Endothelial cell of umbilical vein (primary cell): ENCODE results near the gene TMEM178B.

ENCODE experiments used
- CTCF ChIP-seq, 2 donors: IDR thresholded peaks; 1 replicate in 1 of 2; 2 replicates in 1 of 2; pipeline ENCODE4 v1.5.1; 2011; ENCODE audit warnings: low read length in 2 of 2, mild to moderate bottlenecking in 2 of 2, moderate library complexity in 2 of 2, control low read depth in 1 of 2, inconsistent platforms in 1 of 2, low read depth in 1 of 2; ENCODE audit not compliant: insufficient read depth in 1 of 2; ENCODE audit errors: extremely low read depth in 1 of 2
- EZH2 ChIP-seq: IDR thresholded peaks from 2 replicates; pipeline ENCODE4 v1.6.1; 2012; ENCODE audit warnings: borderline replicate concordance, low read depth, mild to moderate bottlenecking, moderate library complexity, low read length, inconsistent platforms; ENCODE audit not compliant: severe bottlenecking
- POLR2A ChIP-seq: IDR thresholded peaks from 2 replicates; pipeline ENCODE4 v1.6.1; 2012; ENCODE audit warnings: low read depth, mild to moderate bottlenecking, control low read depth, low read length

DNA sequence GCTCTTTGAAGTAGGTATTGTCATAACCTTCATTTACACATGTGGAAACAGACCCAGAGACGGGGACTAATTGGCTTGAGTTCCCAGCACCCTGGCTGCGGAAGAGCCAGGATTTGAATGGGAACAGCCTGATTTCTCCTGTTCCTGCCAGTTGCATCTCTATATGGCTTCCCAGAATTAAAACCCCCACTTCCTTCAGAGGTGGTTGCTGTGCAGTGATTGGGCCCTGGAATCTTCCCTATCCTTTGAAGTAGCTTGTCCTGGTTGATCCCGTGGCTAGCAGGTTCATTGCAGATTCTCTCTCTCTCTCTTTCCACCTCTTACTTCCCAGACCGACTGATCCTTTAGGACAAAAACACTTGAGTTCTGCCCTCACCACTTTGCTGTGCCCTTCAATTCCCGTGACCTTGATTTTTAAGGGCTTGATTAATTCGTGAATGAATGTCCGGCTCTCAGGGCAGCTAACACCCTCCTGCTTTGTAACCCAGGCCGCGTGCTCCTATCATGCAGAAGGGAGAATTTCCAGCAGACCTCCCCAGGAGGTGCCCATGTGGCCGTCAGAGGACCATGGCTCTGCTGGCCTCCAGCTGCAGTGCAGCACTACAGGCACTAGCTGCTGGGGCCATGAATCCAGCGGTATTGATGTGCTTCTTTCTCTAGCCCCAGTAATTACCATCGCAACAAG, 356.7 kb downstream of the TMEM178B start:
- TF ChIP-seq CTCF (IDR thresholded peaks at IDR 0.05; ENCODE audit: extremely low read depth in 1 of 2, insufficient read depth in 1 of 2, low read depth in 1 of 2, low read length in 2 of 2): no peak
- no peak for TF ChIP-seq EZH2
- no peak for TF ChIP-seq POLR2A
